WTC11 (cell line): ENCODE data around the gene ACAD9. TPM values are rescaled to one million over a fixed set of nuclear protein-coding genes. Genes with fewer than 3 reads are reported as not detected.

ENCODE experiments used
- ATAC-seq: fragments of 200-7000 bp; cut with Tn5 transposase; 2 replicates; pipeline ENCODE4 v1.10.0; 2021; ENCODE audit warnings: mild to moderate bottlenecking, moderate library complexity
- CTCF ChIA-PET: fragments of 300-600 bp; sonication (Branson Sonifier 250); formaldehyde crosslinking; loops from one replicate; lab custom pipeline; 2021; ENCODE audit warnings: antibody characterized with exemption; lab: Charles Lee
- POLR2A ChIA-PET: fragments of 350-600 bp; sonication (Branson Sonifier 250); formaldehyde crosslinking; loops from one replicate; lab custom pipeline; 2021; ENCODE audit warnings: antibody characterized with exemption; lab: Charles Lee
- DNase-seq: peaks from one replicate; pipeline ENCODE4 v3.0.0; 2021; ENCODE audit warnings: low spot score
- H3K27ac Mint-ChIP-seq: 2 replicates; pipeline ENCODE4 v1.8.0; 2021; ENCODE audit warnings: mixed read lengths
- H3K27me3 Mint-ChIP-seq: 2 replicates; pipeline ENCODE4 v1.8.0; 2021; ENCODE audit warnings: low read depth, mild to moderate bottlenecking, moderate library complexity, mixed read lengths
- H3K36me3 Mint-ChIP-seq: 2 replicates; pipeline ENCODE4 v1.8.0; 2021; ENCODE audit warnings: mixed read lengths
- H3K4me1 Mint-ChIP-seq: 2 replicates; pipeline ENCODE4 v1.8.0; 2022; ENCODE audit warnings: mixed read lengths
- H3K4me3 Mint-ChIP-seq: 2 replicates; pipeline ENCODE4 v1.8.0; 2021; ENCODE audit warnings: mild to moderate bottlenecking, moderate library complexity, mixed read lengths
- H3K9me3 Mint-ChIP-seq: 2 replicates; pipeline ENCODE4 v1.8.0; 2021; ENCODE audit warnings: mixed read lengths
- CREM ChIP-seq: sonication (generic); formaldehyde crosslinking; IDR thresholded peaks from 2 replicates; pipeline ENCODE4 v1.8.1; 2022; ENCODE audit warnings: mild to moderate bottlenecking, missing genetic modification reagents, moderate library complexity
- FOXP1 ChIP-seq: sonication (generic); formaldehyde crosslinking; IDR thresholded peaks from 2 replicates; pipeline ENCODE4 v1.8.0; 2022; ENCODE audit warnings: missing genetic modification reagents, mild to moderate bottlenecking, moderate library complexity, borderline replicate concordance
- GABPB1 ChIP-seq: sonication (generic); formaldehyde crosslinking; IDR thresholded peaks from 2 replicates; pipeline ENCODE4 v1.8.1; 2023; ENCODE audit warnings: mild to moderate bottlenecking, missing genetic modification reagents
- GRHL2 ChIP-seq: fragments of 250-450 bp; sonication (Bioruptor Pico); IDR thresholded peaks from 2 replicates; pipeline ENCODE4 v1.8.0; 2022; ENCODE audit warnings: mild to moderate bottlenecking, moderate library complexity; ENCODE audit not compliant: insufficient replicate concordance, severe bottlenecking
- NFE2L1 ChIP-seq: sonication (generic); formaldehyde crosslinking; IDR thresholded peaks from 2 replicates; pipeline ENCODE4 v1.8.1; 2023; ENCODE audit warnings: missing genetic modification reagents
- NR1H2 ChIP-seq: sonication (generic); formaldehyde crosslinking; IDR thresholded peaks from 2 replicates; pipeline ENCODE4 v1.9.0; 2021; ENCODE audit warnings: mild to moderate bottlenecking, moderate library complexity, missing genetic modification reagents
- SMAD3 ChIP-seq: sonication (generic); formaldehyde crosslinking; IDR thresholded peaks from 2 replicates; pipeline ENCODE4 v1.8.0; 2022; ENCODE audit warnings: missing genetic modification reagents, mild to moderate bottlenecking, borderline replicate concordance
- TCF7 ChIP-seq: sonication (generic); formaldehyde crosslinking; IDR thresholded peaks from 2 replicates; pipeline ENCODE4 v1.8.0; 2022; ENCODE audit warnings: mild to moderate bottlenecking, low read depth, missing genetic modification reagents, moderate library complexity
- TP53 ChIP-seq: sonication (generic); formaldehyde crosslinking; IDR thresholded peaks from 2 replicates; pipeline ENCODE4 v1.8.1; 2023; ENCODE audit warnings: mild to moderate bottlenecking, missing genetic modification reagents
- ZNF232 ChIP-seq: sonication (generic); formaldehyde crosslinking; IDR thresholded peaks from 2 replicates; pipeline ENCODE4 v1.8.0; 2022; ENCODE audit warnings: mild to moderate bottlenecking, missing genetic modification reagents
- ZNF396 ChIP-seq: fragments of 250-450 bp; sonication (Bioruptor Pico); IDR thresholded peaks from 2 replicates; pipeline ENCODE4 v1.8.0; 2021; ENCODE audit warnings: mild to moderate bottlenecking, moderate library complexity, borderline replicate concordance
- total RNA-seq: library from RNA; stranded (reverse); gene quantifications from 3 replicates; pipeline ENCODE4 v1.2.3, GENCODE V29; 2021
- TF ChIP-seq, protein P1 (sequence below): fragments of 250-450 bp; sonication (Bioruptor Pico); conservative IDR thresholded peaks from 2 replicates; pipeline ENCODE4 v1.9.0; 2021; ENCODE audit warnings: mild to moderate bottlenecking
- TF ChIP-seq, protein P2 (sequence below): sonication (generic); formaldehyde crosslinking; IDR thresholded peaks from 2 replicates; pipeline ENCODE4 v1.8.1; 2023; ENCODE audit warnings: mild to moderate bottlenecking, missing genetic modification reagents, borderline replicate concordance
- TF ChIP-seq, protein P3 (sequence below): sonication (generic); formaldehyde crosslinking; IDR thresholded peaks from 2 replicates; pipeline ENCODE4 v1.8.1; 2022; ENCODE audit warnings: mild to moderate bottlenecking, missing genetic modification reagents, moderate library complexity, borderline replicate concordance
- TF ChIP-seq, protein P4 (sequence below): sonication (generic); formaldehyde crosslinking; IDR thresholded peaks from 2 replicates; pipeline ENCODE4 v1.8.1; 2023; ENCODE audit warnings: mild to moderate bottlenecking, missing genetic modification reagents, moderate library complexity
- TF ChIP-seq, protein P5 (sequence below): sonication (generic); formaldehyde crosslinking; IDR thresholded peaks from 2 replicates; pipeline ENCODE4 v1.8.1; 2022; ENCODE audit warnings: low read depth, mild to moderate bottlenecking, moderate library complexity, missing genetic modification reagents, borderline replicate concordance
- TF ChIP-seq, protein P6 (sequence below): sonication (generic); formaldehyde crosslinking; IDR thresholded peaks from 2 replicates; pipeline ENCODE4 v1.8.0; 2023; ENCODE audit warnings: missing genetic modification reagents, mild to moderate bottlenecking, borderline replicate concordance

Gene ACAD9
- total RNA-seq, 1 experiment from 2014 or later: 31.2 TPM

DNA sequence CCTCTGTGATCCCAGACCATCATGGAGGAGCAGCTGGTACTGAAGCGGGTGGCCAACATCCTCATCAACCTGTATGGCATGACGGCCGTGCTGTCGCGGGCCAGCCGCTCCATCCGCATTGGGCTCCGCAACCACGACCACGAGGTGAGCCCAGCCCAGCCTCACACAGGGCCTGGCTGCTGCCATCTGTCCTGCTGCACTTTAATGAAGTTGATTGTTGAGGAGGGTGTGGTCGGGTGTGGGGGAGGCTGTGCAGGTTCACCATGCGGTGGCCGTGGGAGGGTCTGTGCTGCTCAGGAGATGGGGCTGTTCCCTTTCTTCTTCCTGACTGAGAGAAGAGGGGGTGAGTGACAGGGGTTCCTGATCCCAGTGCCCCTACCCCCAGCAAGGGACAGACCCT lies 30.6 kb downstream of the ACAD9 start:
- TF ChIP-seq, protein P1, sequence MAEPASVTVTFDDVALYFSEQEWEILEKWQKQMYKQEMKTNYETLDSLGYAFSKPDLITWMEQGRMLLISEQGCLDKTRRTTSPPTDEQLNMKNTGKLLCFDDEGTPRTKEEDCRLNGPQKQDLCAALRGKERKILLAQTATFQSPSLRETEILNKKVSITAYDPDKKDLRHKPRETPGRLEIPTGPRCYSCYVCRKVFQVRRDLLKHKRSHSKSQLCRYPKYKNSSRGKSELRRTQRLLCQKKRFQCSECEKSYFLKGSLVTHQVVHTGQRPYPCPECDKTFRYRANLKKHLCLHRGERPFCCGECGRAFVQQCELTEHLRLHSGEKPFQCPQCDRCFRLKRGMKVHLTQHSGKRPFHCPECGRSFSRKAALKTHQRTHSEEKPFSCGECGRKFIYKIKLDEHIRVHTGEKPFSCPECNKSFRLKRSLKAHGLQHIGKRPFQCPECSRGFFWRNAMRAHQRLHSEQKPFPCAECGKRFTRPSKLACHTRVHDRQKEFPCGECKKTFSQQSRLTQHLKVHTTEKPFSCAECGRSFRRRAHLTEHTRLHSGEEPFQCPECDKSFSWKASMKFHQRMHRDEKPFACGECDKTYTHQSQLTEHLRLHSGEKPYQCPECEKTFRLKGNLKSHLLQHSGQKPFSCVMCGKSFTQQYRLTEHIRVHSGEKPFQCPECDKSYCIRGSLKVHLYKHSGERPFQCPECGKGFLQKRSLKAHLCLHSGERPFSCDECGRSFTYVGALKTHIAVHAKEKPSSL (CRISPR knock-in tag): no peak
- TF ChIP-seq GRHL2 (no peak), FOXP1 (CRISPR knock-in tag) (no peak), NR1H2 (CRISPR knock-in tag) (no peak), CREM (CRISPR knock-in tag) (no peak), SMAD3 (no peak), TCF7 (no peak), TP53 (CRISPR knock-in tag) (no peak), ZNF396 (CRISPR knock-in tag) (no peak), ZNF232 (CRISPR knock-in tag) (no peak), GABPB1 (no peak), NFE2L1 (CRISPR knock-in tag) (no peak)
- TF ChIP-seq, protein P2, sequence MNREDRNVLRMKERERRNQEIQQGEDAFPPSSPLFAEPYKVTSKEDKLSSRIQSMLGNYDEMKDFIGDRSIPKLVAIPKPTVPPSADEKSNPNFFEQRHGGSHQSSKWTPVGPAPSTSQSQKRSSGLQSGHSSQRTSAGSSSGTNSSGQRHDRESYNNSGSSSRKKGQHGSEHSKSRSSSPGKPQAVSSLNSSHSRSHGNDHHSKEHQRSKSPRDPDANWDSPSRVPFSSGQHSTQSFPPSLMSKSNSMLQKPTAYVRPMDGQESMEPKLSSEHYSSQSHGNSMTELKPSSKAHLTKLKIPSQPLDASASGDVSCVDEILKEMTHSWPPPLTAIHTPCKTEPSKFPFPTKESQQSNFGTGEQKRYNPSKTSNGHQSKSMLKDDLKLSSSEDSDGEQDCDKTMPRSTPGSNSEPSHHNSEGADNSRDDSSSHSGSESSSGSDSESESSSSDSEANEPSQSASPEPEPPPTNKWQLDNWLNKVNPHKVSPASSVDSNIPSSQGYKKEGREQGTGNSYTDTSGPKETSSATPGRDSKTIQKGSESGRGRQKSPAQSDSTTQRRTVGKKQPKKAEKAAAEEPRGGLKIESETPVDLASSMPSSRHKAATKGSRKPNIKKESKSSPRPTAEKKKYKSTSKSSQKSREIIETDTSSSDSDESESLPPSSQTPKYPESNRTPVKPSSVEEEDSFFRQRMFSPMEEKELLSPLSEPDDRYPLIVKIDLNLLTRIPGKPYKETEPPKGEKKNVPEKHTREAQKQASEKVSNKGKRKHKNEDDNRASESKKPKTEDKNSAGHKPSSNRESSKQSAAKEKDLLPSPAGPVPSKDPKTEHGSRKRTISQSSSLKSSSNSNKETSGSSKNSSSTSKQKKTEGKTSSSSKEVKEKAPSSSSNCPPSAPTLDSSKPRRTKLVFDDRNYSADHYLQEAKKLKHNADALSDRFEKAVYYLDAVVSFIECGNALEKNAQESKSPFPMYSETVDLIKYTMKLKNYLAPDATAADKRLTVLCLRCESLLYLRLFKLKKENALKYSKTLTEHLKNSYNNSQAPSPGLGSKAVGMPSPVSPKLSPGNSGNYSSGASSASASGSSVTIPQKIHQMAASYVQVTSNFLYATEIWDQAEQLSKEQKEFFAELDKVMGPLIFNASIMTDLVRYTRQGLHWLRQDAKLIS (CRISPR knock-in tag): no peak
- TF ChIP-seq, protein P3, sequence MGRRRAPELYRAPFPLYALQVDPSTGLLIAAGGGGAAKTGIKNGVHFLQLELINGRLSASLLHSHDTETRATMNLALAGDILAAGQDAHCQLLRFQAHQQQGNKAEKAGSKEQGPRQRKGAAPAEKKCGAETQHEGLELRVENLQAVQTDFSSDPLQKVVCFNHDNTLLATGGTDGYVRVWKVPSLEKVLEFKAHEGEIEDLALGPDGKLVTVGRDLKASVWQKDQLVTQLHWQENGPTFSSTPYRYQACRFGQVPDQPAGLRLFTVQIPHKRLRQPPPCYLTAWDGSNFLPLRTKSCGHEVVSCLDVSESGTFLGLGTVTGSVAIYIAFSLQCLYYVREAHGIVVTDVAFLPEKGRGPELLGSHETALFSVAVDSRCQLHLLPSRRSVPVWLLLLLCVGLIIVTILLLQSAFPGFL (CRISPR knock-in tag): no peak
- TF ChIP-seq, protein P4, sequence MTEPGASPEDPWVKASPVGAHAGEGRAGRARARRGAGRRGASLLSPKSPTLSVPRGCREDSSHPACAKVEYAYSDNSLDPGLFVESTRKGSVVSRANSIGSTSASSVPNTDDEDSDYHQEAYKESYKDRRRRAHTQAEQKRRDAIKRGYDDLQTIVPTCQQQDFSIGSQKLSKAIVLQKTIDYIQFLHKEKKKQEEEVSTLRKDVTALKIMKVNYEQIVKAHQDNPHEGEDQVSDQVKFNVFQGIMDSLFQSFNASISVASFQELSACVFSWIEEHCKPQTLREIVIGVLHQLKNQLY (CRISPR knock-in tag): no peak
- TF ChIP-seq, protein P5, sequence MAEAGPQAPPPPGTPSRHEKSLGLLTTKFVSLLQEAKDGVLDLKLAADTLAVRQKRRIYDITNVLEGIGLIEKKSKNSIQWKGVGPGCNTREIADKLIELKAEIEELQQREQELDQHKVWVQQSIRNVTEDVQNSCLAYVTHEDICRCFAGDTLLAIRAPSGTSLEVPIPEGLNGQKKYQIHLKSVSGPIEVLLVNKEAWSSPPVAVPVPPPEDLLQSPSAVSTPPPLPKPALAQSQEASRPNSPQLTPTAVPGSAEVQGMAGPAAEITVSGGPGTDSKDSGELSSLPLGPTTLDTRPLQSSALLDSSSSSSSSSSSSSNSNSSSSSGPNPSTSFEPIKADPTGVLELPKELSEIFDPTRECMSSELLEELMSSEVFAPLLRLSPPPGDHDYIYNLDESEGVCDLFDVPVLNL (CRISPR knock-in tag): no peak
- TF ChIP-seq, protein P6, sequence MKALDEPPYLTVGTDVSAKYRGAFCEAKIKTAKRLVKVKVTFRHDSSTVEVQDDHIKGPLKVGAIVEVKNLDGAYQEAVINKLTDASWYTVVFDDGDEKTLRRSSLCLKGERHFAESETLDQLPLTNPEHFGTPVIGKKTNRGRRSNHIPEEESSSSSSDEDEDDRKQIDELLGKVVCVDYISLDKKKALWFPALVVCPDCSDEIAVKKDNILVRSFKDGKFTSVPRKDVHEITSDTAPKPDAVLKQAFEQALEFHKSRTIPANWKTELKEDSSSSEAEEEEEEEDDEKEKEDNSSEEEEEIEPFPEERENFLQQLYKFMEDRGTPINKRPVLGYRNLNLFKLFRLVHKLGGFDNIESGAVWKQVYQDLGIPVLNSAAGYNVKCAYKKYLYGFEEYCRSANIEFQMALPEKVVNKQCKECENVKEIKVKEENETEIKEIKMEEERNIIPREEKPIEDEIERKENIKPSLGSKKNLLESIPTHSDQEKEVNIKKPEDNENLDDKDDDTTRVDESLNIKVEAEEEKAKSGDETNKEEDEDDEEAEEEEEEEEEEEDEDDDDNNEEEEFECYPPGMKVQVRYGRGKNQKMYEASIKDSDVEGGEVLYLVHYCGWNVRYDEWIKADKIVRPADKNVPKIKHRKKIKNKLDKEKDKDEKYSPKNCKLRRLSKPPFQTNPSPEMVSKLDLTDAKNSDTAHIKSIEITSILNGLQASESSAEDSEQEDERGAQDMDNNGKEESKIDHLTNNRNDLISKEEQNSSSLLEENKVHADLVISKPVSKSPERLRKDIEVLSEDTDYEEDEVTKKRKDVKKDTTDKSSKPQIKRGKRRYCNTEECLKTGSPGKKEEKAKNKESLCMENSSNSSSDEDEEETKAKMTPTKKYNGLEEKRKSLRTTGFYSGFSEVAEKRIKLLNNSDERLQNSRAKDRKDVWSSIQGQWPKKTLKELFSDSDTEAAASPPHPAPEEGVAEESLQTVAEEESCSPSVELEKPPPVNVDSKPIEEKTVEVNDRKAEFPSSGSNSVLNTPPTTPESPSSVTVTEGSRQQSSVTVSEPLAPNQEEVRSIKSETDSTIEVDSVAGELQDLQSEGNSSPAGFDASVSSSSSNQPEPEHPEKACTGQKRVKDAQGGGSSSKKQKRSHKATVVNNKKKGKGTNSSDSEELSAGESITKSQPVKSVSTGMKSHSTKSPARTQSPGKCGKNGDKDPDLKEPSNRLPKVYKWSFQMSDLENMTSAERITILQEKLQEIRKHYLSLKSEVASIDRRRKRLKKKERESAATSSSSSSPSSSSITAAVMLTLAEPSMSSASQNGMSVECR (CRISPR knock-in tag): no peak
- TF ChIP-seq, all 79 proteins: peak for 0
- H3K36me3 Mint-ChIP-seq: peaks cover 25% of the 10 kb centered on the region
- CTCF ChIA-PET: no interaction called here

More for the DNA sequence above, 30.6 kb downstream of the ACAD9 start:
- H3K4me1 Mint-ChIP-seq: no peaks in the 10 kb centered on the region
- no peak overlapping the region for H3K4me3 Mint-ChIP-seq
- H3K9me3 Mint-ChIP-seq: no peaks in the 10 kb centered on the region
- POLR2A ChIA-PET: no interaction called here
- no peak overlapping the region for H3K27ac Mint-ChIP-seq
- DNase-seq: no peak
- H3K27me3 Mint-ChIP-seq: no peaks in the 10 kb centered on the region
- no peak for ATAC-seq
